K562 (cell line): ENCODE measurements around the gene DAGLA. TPM values are rescaled to one million over a fixed set of nuclear protein-coding genes. Genes with fewer than 3 reads are reported as not detected.

Source experiments
- ATAC-seq: fragments of 200-7000 bp; cut with Tn5 transposase; 3 replicates; pipeline ENCODE4 v1.9.1; 2020; ENCODE audit warnings: moderate library complexity
- BruUV-seq: library from RNA; stranded (reverse); fragments of 400-500 nt; replicated peaks from 2 replicates; lab custom pipeline; 2021; lab: Mats Ljungman, UMichigan
- CTCF ChIA-PET: fragments of 300-600 bp; formaldehyde crosslinking; extraction: SDS; loops from one replicate; lab custom pipeline; 2021; ENCODE audit warnings: low intra/inter-chr PET ratio; lab: Yijun Ruan, JAX
- POLR2A ChIA-PET: fragments of 300-600, 350-650 bp; sonication (Branson Sonifier 250); formaldehyde crosslinking; extraction: SDS; loops from one replicate; lab custom pipeline; 2021; ENCODE audit warnings: antibody characterized with exemption, inconsistent platforms; lab: Yijun Ruan, JAX
- DNase-seq, 4 experiments: peaks; one replicate each; pipeline versions ENCODE4 v3.0.0 to v3.0.0-alpha.2; 2011 to 2018; ENCODE audit warnings: low spot score in 3 of 4, mixed read lengths in 3 of 4; ENCODE audit errors: extremely low read depth in 1 of 4
- FAIRE-seq: peaks from 2 replicates; lab custom pipeline; 2011; peaks lifted over from hg19 to GRCh38; lab: Jason Lieb, UNC
- H2AFZ ChIP-seq: 2 replicates; pipeline ENCODE4 v1.6.0; 2011; ENCODE audit warnings: low read depth, low read length, control low read depth, inconsistent platforms
- H3K27ac ChIP-seq: fragments of 200-600 bp; 3 replicates; pipeline ENCODE4 v1.8.0; 2011; ENCODE audit warnings: low read depth, mild to moderate bottlenecking, control low read depth, inconsistent platforms, low read length, moderate library complexity, mixed read lengths; ENCODE audit errors: extremely low read depth
- H3K27me3 ChIP-seq, 2 experiments: fragments of 300-600 bp in 1 of 2; 2 replicates in 1 of 2; 3 replicates in 1 of 2; pipeline versions ENCODE4 v1.6.0 to v1.8.0; 2011; ENCODE audit warnings: inconsistent platforms in 2 of 2, low read length in 2 of 2, mild to moderate bottlenecking in 1 of 2, mixed read lengths in 1 of 2, moderate library complexity in 1 of 2; ENCODE audit not compliant: control insufficient read depth in 2 of 2, insufficient read depth in 2 of 2
- H3K36me3 ChIP-seq: fragments of 300-600 bp; 3 replicates; pipeline ENCODE4 v1.8.0; 2011; ENCODE audit warnings: mild to moderate bottlenecking, low read length, inconsistent platforms; ENCODE audit not compliant: control insufficient read depth, insufficient read depth
- H3K4me1 ChIP-seq, 2 experiments: fragments of 200-600 bp in 1 of 2; replicated peaks in 1 of 2; 2 replicates in 1 of 2; 3 replicates in 1 of 2; pipeline versions ENCODE4 v1.5.1 to v1.8.0; 2011; ENCODE audit warnings: inconsistent platforms in 2 of 2, low read length in 2 of 2, mild to moderate bottlenecking in 1 of 2, mixed read lengths in 1 of 2, moderate library complexity in 1 of 2; ENCODE audit not compliant: control insufficient read depth in 2 of 2, insufficient read depth in 2 of 2
- H3K4me2 ChIP-seq: 2 replicates; pipeline ENCODE4 v1.6.1; 2011; ENCODE audit warnings: low read length, control low read depth, inconsistent platforms, mixed read lengths; ENCODE audit not compliant: insufficient read depth
- H3K4me3 ChIP-seq: fragments of 200-600 bp; sonication (generic), shearing (Covaris generic); 2 replicates; pipeline ENCODE4 v1.5.1; 2016; ENCODE audit warnings: control low read depth, inconsistent platforms
- H3K79me2 ChIP-seq: fragments of 200-600 bp; 3 replicates; pipeline ENCODE4 v1.8.0; 2011; ENCODE audit warnings: low read length, inconsistent platforms; ENCODE audit not compliant: control insufficient read depth, insufficient read depth
- H3K9ac ChIP-seq, 2 experiments: 2 replicates each; pipeline versions ENCODE4 v1.6.0 to v1.6.1; 2011; ENCODE audit warnings: low read depth in 2 of 2, low read length in 2 of 2, control low read depth in 1 of 2, inconsistent platforms in 1 of 2, mild to moderate bottlenecking in 1 of 2, mixed read lengths in 1 of 2; ENCODE audit not compliant: insufficient read depth in 1 of 2
- H3K9me1 ChIP-seq: one replicate; pipeline ENCODE4 v1.6.0; 2011; ENCODE audit warnings: inconsistent platforms, mild to moderate bottlenecking, low read length, moderate library complexity; ENCODE audit not compliant: control insufficient read depth, insufficient read depth
- H3K9me3 ChIP-seq: replicated peaks from 2 replicates; pipeline ENCODE4 v1.5.1; 2011; ENCODE audit warnings: low read depth, low read length, inconsistent platforms; ENCODE audit not compliant: control insufficient read depth, insufficient read depth
- H4K20me1 ChIP-seq: replicated peaks from 2 replicates; pipeline ENCODE4 v1.6.1; 2011; ENCODE audit warnings: low read length, inconsistent platforms, mixed read lengths; ENCODE audit not compliant: control insufficient read depth, insufficient read depth
- CREB5 ChIP-seq: fragments of 250-450 bp; sonication (Bioruptor Pico); IDR thresholded peaks from 2 replicates; pipeline ENCODE4 v1.5.0; 2020; ENCODE audit warnings: mild to moderate bottlenecking
- EP300 ChIP-seq: IDR thresholded peaks from 2 replicates; pipeline ENCODE4 v1.6.1; 2012; ENCODE audit warnings: low read length, improper control_type of control experiment
- FIP1L1 ChIP-seq: fragments of 200-400 bp; formaldehyde crosslinking; IDR thresholded peaks from 2 replicates; pipeline ENCODE4 v1.6.1; 2018; ENCODE audit warnings: mild to moderate bottlenecking, low read depth, low read length; ENCODE audit not compliant: poor library complexity, severe bottlenecking
- HES1 ChIP-seq: fragments of 450-650 bp; IDR thresholded peaks from 2 replicates; pipeline ENCODE4 v1.6.1; 2016; ENCODE audit warnings: low read depth, mild to moderate bottlenecking, moderate library complexity
- NR1H2 ChIP-seq: sonication (generic); formaldehyde crosslinking; IDR thresholded peaks from 2 replicates; pipeline ENCODE4 v1.4.0; 2020; ENCODE audit warnings: mild to moderate bottlenecking, missing genetic modification reagents
- POU5F1 ChIP-seq: fragments of 150-350 bp; IDR thresholded peaks from 2 replicates; pipeline ENCODE4 v1.6.1; 2014; ENCODE audit warnings: borderline replicate concordance, low read length, low read depth, mild to moderate bottlenecking; ENCODE audit not compliant: partially characterized antibody
- SAFB2 ChIP-seq: fragments of 200-400 bp; formaldehyde crosslinking; IDR thresholded peaks from 2 replicates; pipeline ENCODE4 v1.6.1; 2018; ENCODE audit warnings: borderline replicate concordance, low read length, low read depth, moderate library complexity; ENCODE audit not compliant: severe bottlenecking
- SMARCA5 ChIP-seq: fragments of 450-650 bp; IDR thresholded peaks from 2 replicates; pipeline ENCODE4 v1.6.1; 2016
- TAF9B ChIP-seq: fragments of 450-650 bp; IDR thresholded peaks from 2 replicates; pipeline ENCODE4 v1.6.1; 2018; ENCODE audit warnings: mild to moderate bottlenecking; ENCODE audit not compliant: partially characterized antibody
- ZFP1 ChIP-seq: fragments of 450-650 bp; formaldehyde crosslinking; IDR thresholded peaks from 2 replicates; pipeline ENCODE4 v1.4.0; 2020; ENCODE audit warnings: mild to moderate bottlenecking, mixed read lengths
- ZNF239 ChIP-seq: fragments of 250-450 bp; sonication (Bioruptor Pico); IDR thresholded peaks from 2 replicates; pipeline ENCODE4 v1.4.0; 2020; ENCODE audit warnings: mild to moderate bottlenecking
- ZNF274 ChIP-seq: IDR thresholded peaks from 2 replicates; pipeline ENCODE4 v1.6.1; 2011; ENCODE audit warnings: low read depth, mild to moderate bottlenecking, low read length, moderate library complexity, borderline replicate concordance
- ZNF696 ChIP-seq: fragments of 250-450 bp; sonication (Bioruptor Pico); conservative IDR thresholded peaks from 2 replicates; pipeline ENCODE4 v1.4.0; 2020; ENCODE audit warnings: mild to moderate bottlenecking, moderate library complexity
- ZSCAN29 ChIP-seq: fragments of 450-650 bp; IDR thresholded peaks from 2 replicates; pipeline ENCODE4 v1.6.1; 2017
- ZZZ3 ChIP-seq: fragments of 450-650 bp; IDR thresholded peaks from 2 replicates; pipeline ENCODE4 v1.6.1; 2016; ENCODE audit warnings: antibody characterized with exemption, mild to moderate bottlenecking, moderate library complexity
- WGBS: fragments of 100-300 bp; shearing (Covaris generic); methylation state at CpG from one replicate; pipeline ENCODE4 v1.1.6; 2016; ENCODE audit warnings: low coverage, mixed read lengths; ENCODE audit not compliant: insufficient coverage; ENCODE audit errors: missing lambda C conversion rate; 5-methylcytosine and 5-hydroxymethylcytosine counted together
- in situ Hi-C: fragments of 300-500 bp; cut with MboI; formaldehyde crosslinking; loops from 4 replicates; pipeline ENCODE4 v1.15.0; 2018; ENCODE audit warnings: inconsistent platforms, mixed read lengths
- intact Hi-C: fragments of 100-400 bp; cut with micrococcal nuclease; formaldehyde crosslinking; loops from 2 replicates; pipeline ENCODE4 v1.14.2; 2022
- polyA plus RNA-seq, 8 experiments: library from polyadenylated mRNA; depleted of rRNA in 4 of 8; stranded (reverse) in 5 of 8; unstranded in 3 of 8; fragments of >200 nt; fragmentation: Nextera tagmentation in 2 of 8; fragmentation: Illumina TruSeq in 1 of 8; extraction: Ambion mirVana in 2 of 8; extraction: Trizol in 1 of 8; gene quantifications; 2 replicates each; pipeline versions ENCODE4 v1.2.1 to v1.2.3, GENCODE V29; 2011 to 2014; ENCODE audit warnings: inconsistent platforms in 1 of 8, missing spikeins in 1 of 8
- total RNA-seq, 7 experiments: library from RNA; depleted of rRNA in 6 of 7; stranded (reverse); fragments of >200 nt in 6 of 7; fragmentation: Illumina TruSeq in 2 of 7; extraction: Trizol in 2 of 7; gene quantifications; 2 replicates each; pipeline versions ENCODE4 v1.2.1 to v1.2.3, GENCODE V29; 2011 to 2021; ENCODE audit warnings: low replicate concordance in 1 of 7
- TF ChIP-seq, protein P1 (sequence below): fragments of 450-650 bp; IDR thresholded peaks from 2 replicates; pipeline ENCODE4 v1.6.1; 2016; ENCODE audit warnings: borderline replicate concordance
- TF ChIP-seq, protein P2 (sequence below), 2 experiments: IDR thresholded peaks; 2 replicates each; pipeline ENCODE4 v1.6.1; 2011; ENCODE audit warnings: borderline replicate concordance in 1 of 2, control low read depth in 1 of 2, low read depth in 1 of 2, low read length in 1 of 2, mild to moderate bottlenecking in 1 of 2, mixed read lengths in 1 of 2, moderate library complexity in 1 of 2; ENCODE audit not compliant: insufficient read depth in 1 of 2, insufficient read length in 1 of 2, poor library complexity in 1 of 2, severe bottlenecking in 1 of 2; ENCODE audit errors: extremely low read depth in 1 of 2

The DAGLA gene
- total and polyA plus RNA-seq, 9 of the 15 experiments (the other 6 are each of a cell fraction or from before 2014, with no cell fraction given): 0.03 to 0.16 (median 0.04) TPM; not detected in 4

DNA sequence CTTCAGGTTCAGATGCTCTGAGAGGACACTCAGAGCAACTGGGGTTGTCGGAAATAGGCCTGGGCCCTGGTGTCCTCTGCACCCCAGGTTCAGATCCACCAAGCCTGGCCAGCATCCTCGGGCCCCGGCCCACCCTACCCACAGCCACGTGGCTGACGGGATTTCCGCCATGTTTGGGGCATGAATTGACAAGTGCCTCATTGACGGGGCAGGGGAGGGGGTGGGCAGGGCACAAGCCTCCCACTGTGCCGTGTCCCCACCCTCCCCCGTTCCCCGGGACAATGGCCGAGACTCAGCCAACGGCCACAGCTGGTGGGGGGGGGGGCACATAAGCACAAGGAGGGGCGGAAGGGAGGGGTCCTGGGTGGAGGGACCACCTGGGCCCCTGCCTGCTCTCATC lies 80.8 kb downstream of the DAGLA start:
- intact Hi-C loops: no loop called here
- CTCF ChIA-PET: no interaction called here
- in situ Hi-C loops: no loop called here
- no peak for FAIRE-seq
- BruUV-seq: no TSS peak
- H2AFZ ChIP-seq: no peak overlapping the region
- H3K36me3 ChIP-seq: no peaks in the 10 kb centered on the region
- peaks cover 20% of the 10 kb centered on the region; the same call in 1 of the 3 replicates for H3K79me2 ChIP-seq
- no CpG with 5 or more reads among the region's 13 CpGs for WGBS
- H3K9me3 ChIP-seq: no peaks in the 10 kb centered on the region
- H4K20me1 ChIP-seq: 0 out of 2 replicates have a peak, but pooled peaks cover 6% of the 10 kb centered on the region
- no peak overlapping the region for H3K4me2 ChIP-seq
- ATAC-seq: no peak
- no peaks in the 10 kb centered on the region for H3K9me1 ChIP-seq
- POLR2A ChIA-PET: no interaction called here
- H3K4me1 ChIP-seq: peaks cover 25 to 74% of the 10 kb centered on the region in 2 experiments
- no peak for DNase-seq
- no peak for TF ChIP-seq FIP1L1
- no peak for TF ChIP-seq ZNF239 (CRISPR knock-in tag)
- no peak for TF ChIP-seq SMARCA5
- TF ChIP-seq ZNF274: no peak
- no peak for TF ChIP-seq TAF9B
- no peak for TF ChIP-seq NR1H2
- TF ChIP-seq ZSCAN29: no peak
- TF ChIP-seq, protein P1, sequence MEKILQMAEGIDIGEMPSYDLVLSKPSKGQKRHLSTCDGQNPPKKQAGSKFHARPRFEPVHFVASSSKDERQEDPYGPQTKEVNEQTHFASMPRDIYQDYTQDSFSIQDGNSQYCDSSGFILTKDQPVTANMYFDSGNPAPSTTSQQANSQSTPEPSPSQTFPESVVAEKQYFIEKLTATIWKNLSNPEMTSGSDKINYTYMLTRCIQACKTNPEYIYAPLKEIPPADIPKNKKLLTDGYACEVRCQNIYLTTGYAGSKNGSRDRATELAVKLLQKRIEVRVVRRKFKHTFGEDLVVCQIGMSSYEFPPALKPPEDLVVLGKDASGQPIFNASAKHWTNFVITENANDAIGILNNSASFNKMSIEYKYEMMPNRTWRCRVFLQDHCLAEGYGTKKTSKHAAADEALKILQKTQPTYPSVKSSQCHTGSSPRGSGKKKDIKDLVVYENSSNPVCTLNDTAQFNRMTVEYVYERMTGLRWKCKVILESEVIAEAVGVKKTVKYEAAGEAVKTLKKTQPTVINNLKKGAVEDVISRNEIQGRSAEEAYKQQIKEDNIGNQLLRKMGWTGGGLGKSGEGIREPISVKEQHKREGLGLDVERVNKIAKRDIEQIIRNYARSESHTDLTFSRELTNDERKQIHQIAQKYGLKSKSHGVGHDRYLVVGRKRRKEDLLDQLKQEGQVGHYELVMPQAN: no peak
- no peak for TF ChIP-seq POU5F1
- TF ChIP-seq CREB5: no peak
- TF ChIP-seq ZFP1 (CRISPR knock-in tag): no peak
- no peak for TF ChIP-seq SAFB2
- TF ChIP-seq, protein P2, sequence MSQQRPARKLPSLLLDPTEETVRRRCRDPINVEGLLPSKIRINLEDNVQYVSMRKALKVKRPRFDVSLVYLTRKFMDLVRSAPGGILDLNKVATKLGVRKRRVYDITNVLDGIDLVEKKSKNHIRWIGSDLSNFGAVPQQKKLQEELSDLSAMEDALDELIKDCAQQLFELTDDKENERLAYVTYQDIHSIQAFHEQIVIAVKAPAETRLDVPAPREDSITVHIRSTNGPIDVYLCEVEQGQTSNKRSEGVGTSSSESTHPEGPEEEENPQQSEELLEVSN (IDR thresholded peaks at IDR 0.05; ENCODE audit: borderline replicate concordance in 1 of 2, extremely low read depth in 1 of 2, insufficient read depth in 1 of 2, insufficient read length in 1 of 2, low read depth in 1 of 2, low read length in 1 of 2, poor library complexity in 1 of 2, severe bottlenecking in 1 of 2): no peak
- TF ChIP-seq ZZZ3: no peak
- TF ChIP-seq ZNF696: no peak
- TF ChIP-seq EP300: no peak
- no peak for TF ChIP-seq HES1
- no peak overlapping the region for H3K4me3 ChIP-seq
- H3K27ac ChIP-seq: no peak overlapping the region
- no peak overlapping the region for H3K9ac ChIP-seq
- no peaks in the 10 kb centered on the region for H3K27me3 ChIP-seq
